Measurements from ENCODE around the gene PCDHB2.

PCDHB2 gene

DNA sequence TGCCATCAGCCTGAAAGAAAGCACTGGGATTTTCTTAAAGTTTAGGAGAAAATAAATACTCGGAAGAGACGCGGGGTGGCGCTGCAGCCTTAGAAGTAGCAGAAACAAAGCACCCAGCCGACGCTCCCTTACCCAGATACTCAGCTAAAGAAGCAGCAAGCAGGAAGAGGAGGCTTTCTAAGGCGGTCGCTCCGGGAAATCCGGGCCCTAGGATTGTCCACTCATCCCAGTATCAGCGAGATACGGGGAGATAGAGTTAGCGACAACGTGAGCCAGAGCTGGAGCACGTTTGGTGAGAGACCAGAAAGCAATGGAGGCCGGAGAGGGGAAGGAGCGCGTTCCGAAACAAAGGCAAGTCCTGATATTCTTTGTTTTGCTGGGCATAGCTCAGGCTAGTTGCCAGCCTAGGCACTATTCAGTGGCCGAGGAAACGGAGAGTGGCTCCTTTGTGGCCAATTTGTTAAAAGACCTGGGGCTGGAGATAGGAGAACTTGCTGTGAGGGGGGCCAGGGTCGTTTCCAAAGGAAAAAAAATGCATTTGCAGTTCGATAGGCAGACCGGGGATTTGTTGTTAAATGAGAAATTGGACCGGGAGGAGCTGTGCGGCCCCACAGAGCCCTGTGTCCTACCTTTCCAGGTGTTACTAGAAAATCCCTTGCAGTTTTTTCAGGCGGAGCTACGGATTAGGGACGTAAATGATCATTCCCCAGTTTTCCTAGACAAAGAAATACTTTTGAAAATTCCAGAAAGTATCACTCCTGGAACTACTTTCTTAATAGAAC is at the start of gene PCDHB2:
Gene PCDHB2 (plus strand): TSS at position 135 of the 782 bp plus-strand sequence. CDS start 176 bp downstream, at position 311.
- TF ChIP-seq, protein P1, sequence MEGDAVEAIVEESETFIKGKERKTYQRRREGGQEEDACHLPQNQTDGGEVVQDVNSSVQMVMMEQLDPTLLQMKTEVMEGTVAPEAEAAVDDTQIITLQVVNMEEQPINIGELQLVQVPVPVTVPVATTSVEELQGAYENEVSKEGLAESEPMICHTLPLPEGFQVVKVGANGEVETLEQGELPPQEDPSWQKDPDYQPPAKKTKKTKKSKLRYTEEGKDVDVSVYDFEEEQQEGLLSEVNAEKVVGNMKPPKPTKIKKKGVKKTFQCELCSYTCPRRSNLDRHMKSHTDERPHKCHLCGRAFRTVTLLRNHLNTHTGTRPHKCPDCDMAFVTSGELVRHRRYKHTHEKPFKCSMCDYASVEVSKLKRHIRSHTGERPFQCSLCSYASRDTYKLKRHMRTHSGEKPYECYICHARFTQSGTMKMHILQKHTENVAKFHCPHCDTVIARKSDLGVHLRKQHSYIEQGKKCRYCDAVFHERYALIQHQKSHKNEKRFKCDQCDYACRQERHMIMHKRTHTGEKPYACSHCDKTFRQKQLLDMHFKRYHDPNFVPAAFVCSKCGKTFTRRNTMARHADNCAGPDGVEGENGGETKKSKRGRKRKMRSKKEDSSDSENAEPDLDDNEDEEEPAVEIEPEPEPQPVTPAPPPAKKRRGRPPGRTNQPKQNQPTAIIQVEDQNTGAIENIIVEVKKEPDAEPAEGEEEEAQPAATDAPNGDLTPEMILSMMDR (IDR thresholded peaks at IDR 0.05; ENCODE audit: low read depth, low read length): no peak
- H3K4me3 ChIP-seq (replicated peaks in 1 of 2; ENCODE audit: low read depth in 2 of 2, low read length in 2 of 2): no peak within 1 kb of the TSS
- peak; percentile 14 to 19 for DNase-seq (ENCODE audit: low read depth in 2 of 2)

GRCh38 chr5:141050622-141051520 is 43.5 kb upstream of the PCDHB2 start, which contains the start of gene PCDHB1:
Gene PCDHB1 (plus strand): TSS chr5:141051374. CDS start chr5:141051471, 97 bp downstream.
- H3K4me3 ChIP-seq (replicated peaks in 1 of 2; ENCODE audit: low read depth in 2 of 2, low read length in 2 of 2): peak within 1 kb of the TSS; percentile 15 to 18
- TF ChIP-seq, protein P1 (IDR thresholded peaks at IDR 0.05; ENCODE audit: low read depth, low read length): no peak
- DNase-seq (ENCODE audit: low read depth in 2 of 2): no peak

DNA sequence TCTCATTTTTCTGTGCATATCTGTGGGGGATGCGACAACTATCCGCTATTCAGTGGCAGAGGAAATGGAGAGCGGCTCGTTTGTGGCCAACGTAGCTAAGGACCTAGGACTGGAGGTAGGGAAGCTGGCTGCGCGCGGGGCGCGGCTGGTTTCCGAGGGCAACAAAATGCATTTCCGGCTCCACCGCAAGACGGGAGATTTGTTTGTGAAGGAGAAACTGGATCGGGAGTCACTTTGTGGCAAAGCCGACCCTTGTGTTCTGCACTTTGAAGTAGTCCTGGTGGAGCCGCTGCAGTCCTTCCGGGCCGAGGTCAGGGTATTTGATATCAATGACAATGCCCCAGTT is 42.9 kb upstream of the PCDHB2 start:
- peak overlapping the region; percentile 15 to 18 for H3K4me3 ChIP-seq (replicated peaks in 1 of 2; ENCODE audit: low read depth in 2 of 2, low read length in 2 of 2)
- DNase-seq (ENCODE audit: low read depth in 2 of 2): no peak
- TF ChIP-seq, protein P1 (IDR thresholded peaks at IDR 0.05; ENCODE audit: low read depth, low read length): no peak

GRCh38 chr5:141077826-141078225 is 16.6 kb upstream of the PCDHB2 start:
- DNase-seq (ENCODE audit: low read depth in 2 of 2): no peak
- TF ChIP-seq, protein P1 (IDR thresholded peaks at IDR 0.05; ENCODE audit: low read depth, low read length): no peak
- H3K4me3 ChIP-seq (replicated peaks in 1 of 2; ENCODE audit: low read depth in 2 of 2, low read length in 2 of 2): no peak overlapping the region

DNA sequence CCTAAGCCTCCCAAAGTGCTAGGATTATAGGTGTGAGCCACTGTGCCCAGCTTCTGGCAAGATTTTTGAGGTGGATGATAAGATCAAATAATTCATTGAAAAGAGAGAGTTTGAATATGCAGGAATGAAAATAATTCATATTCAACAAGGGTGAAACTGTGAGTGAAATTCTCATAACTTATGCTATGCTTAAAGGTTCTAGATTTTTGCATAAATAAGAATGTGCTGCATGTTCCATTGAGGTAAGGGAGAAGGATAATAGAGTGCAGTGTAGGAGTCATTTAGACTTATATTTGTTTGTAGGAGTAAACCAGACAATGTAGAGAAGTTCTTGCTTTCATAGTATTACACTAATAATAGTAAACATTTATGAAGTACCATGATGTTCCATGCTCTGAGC is 12.2 kb upstream of the PCDHB2 start:
- no peak for DNase-seq (ENCODE audit: low read depth in 2 of 2)
- no peak overlapping the region for H3K4me3 ChIP-seq (replicated peaks in 1 of 2; ENCODE audit: low read depth in 2 of 2, low read length in 2 of 2)
- TF ChIP-seq, protein P1 (IDR thresholded peaks at IDR 0.05; ENCODE audit: low read depth, low read length): no peak

DNA sequence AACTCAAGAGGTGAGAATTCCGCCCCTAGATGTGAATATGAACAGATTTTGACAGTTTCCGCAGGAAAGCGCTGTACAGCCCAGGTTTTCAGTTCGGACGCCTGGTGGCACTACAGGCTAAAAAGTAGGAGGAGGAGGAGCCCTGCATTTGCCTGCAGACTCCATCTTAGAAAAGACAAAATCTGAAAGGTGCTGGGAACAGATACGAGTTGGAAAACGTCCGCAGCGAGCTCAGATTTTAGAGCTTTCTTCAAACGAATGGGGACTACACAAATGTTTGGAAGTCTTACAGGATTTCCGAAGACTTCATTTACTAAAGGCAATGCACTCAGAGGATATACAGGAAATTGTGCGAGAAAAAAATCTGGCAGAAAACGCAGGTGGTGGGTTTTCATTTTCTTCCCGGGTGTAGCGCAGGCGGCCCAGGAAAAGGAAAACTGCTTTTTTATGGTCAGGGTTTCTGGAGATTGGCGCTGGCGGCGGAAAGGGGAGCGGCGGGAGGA is 9.9 kb upstream of the PCDHB2 start:
- TF ChIP-seq, protein P1 (IDR thresholded peaks at IDR 0.05; ENCODE audit: low read depth, low read length): peak; percentile 61
- H3K4me3 ChIP-seq (replicated peaks in 1 of 2; ENCODE audit: low read depth in 2 of 2, low read length in 2 of 2): peak overlapping the region in 1 of 2 donors; percentile 41
- DNase-seq (ENCODE audit: low read depth in 2 of 2): peak; percentile 34 to 60
